GM12865 (cell line): ENCODE measurements around the gene CD6.

Source experiments
- DNase-seq: peaks from one replicate; pipeline ENCODE4 v3.0.0; 2010; ENCODE audit warnings: low read depth
- H3K4me3 ChIP-seq: 2 replicates; pipeline ENCODE4 v1.5.1; 2011; ENCODE audit warnings: mild to moderate bottlenecking, low read depth, low read length, control low read depth
- TF ChIP-seq, protein P1 (sequence below): IDR thresholded peaks from 2 replicates; pipeline ENCODE4 v1.5.1; 2011; ENCODE audit warnings: low read length, control low read depth, low read depth, inconsistent platforms; ENCODE audit not compliant: insufficient read depth; ENCODE audit errors: missing control alignments

The CD6 gene

GRCh38 chr11:60988658-60989057, 17.2 kb downstream of the CD6 start:
- TF ChIP-seq, protein P1, sequence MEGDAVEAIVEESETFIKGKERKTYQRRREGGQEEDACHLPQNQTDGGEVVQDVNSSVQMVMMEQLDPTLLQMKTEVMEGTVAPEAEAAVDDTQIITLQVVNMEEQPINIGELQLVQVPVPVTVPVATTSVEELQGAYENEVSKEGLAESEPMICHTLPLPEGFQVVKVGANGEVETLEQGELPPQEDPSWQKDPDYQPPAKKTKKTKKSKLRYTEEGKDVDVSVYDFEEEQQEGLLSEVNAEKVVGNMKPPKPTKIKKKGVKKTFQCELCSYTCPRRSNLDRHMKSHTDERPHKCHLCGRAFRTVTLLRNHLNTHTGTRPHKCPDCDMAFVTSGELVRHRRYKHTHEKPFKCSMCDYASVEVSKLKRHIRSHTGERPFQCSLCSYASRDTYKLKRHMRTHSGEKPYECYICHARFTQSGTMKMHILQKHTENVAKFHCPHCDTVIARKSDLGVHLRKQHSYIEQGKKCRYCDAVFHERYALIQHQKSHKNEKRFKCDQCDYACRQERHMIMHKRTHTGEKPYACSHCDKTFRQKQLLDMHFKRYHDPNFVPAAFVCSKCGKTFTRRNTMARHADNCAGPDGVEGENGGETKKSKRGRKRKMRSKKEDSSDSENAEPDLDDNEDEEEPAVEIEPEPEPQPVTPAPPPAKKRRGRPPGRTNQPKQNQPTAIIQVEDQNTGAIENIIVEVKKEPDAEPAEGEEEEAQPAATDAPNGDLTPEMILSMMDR: no peak
- no peak overlapping the region for H3K4me3 ChIP-seq
- DNase-seq: no peak

- DNase-seq: peak; percentile 51
- TF ChIP-seq, protein P1: no peak
These were observed 17.7 kb downstream of the CD6 start for GRCh38 chr11:60989093-60989650.

DNA sequence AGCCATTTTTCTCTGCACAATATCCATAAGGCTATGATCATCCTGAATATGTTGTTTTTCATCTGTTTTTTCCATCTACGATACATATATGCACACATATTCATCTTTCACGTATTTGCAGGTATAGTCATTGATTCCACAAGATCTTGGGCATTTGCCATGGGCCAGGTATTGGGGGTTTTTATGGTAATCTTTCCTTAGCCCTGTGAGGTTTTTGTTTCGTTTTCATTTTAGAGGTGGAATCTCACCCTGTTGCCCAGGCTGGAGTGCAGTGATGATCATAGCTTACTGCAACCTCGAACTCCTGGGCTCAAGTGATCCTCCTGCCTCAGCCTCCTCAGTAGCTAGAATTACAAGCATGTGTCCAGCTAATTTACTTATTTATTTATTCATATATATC, 20.0 kb downstream of the CD6 start:
- TF ChIP-seq, protein P1: no peak
- DNase-seq: no peak
- no peak overlapping the region for H3K4me3 ChIP-seq

More at GRCh38 chr11:60989093-60989650, 17.7 kb downstream of the CD6 start:
- H3K4me3 ChIP-seq: no peak overlapping the region

GRCh38 chr11:60992842-60993409, 21.4 kb downstream of the CD6 start:
- TF ChIP-seq, protein P1: no peak
- no peak for DNase-seq
- H3K4me3 ChIP-seq: no peak overlapping the region

GRCh38 chr11:60993615-60994014, 22.1 kb downstream of the CD6 start:
- no peak for DNase-seq
- TF ChIP-seq, protein P1: no peak
- no peak overlapping the region for H3K4me3 ChIP-seq

DNA sequence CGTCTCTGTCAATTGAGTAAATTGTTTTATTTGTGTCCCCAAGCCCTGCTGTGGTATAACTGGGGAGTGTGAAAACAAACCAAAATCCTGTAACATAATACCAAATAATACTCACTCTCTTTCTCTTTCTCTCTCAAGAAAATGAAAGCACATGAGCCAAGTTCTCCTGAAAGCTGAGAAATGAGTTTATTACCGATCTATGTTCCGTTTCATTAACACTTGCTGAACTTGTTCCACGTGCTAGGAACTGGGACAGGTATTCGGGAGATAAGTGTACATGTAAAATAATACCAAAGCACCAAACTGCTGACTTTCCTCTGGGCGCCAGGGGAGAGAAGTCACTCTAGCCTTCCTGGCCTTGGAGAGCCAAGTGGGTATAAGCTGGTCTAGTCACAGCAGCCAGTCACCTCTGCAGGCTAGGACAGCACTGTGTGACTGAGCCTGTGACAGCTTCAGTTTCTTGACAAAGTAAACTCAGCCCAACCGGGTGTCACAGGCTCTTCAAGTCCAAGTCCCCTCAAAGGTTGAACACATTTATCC, 23.1 kb downstream of the CD6 start:
- DNase-seq: no peak
- no peak overlapping the region for H3K4me3 ChIP-seq
- TF ChIP-seq, protein P1: no peak
